Spinal cord (tissue), 10 donors: ENCODE results near the gene TTC17. TPM values are rescaled to one million over a fixed set of nuclear protein-coding genes. Genes with fewer than 3 reads are reported as not detected.
A peak's percentile ranks its signal among the peaks of the same experiment; 100 is the strongest.

Source experiments
- DNase-seq, 6 donors: peaks; one replicate each; pipeline versions ENCODE4 v3.0.0 to v3.0.0-alpha.2; 2013 to 2015; ENCODE audit warnings: low spot score in 6 of 6, low read depth in 4 of 6
- H3K27ac ChIP-seq: one replicate; pipeline ENCODE4 v1.5.1; 2013; ENCODE audit warnings: low read depth, low read length, control low read depth
- H3K27me3 ChIP-seq: one replicate; pipeline ENCODE4 v1.6.1; 2013; ENCODE audit warnings: low read length; ENCODE audit not compliant: control insufficient read depth, insufficient read depth
- H3K36me3 ChIP-seq: one replicate; pipeline ENCODE4 v1.6.1; 2013; ENCODE audit warnings: low read length; ENCODE audit not compliant: control insufficient read depth, insufficient read depth
- H3K4me1 ChIP-seq: one replicate; pipeline ENCODE4 v1.6.1; 2013; ENCODE audit warnings: low read length; ENCODE audit not compliant: control insufficient read depth, insufficient read depth
- H3K4me3 ChIP-seq: one replicate; pipeline ENCODE4 v1.5.1; 2013; ENCODE audit warnings: low read depth, low read length, control low read depth
- H3K9me3 ChIP-seq: one replicate; pipeline ENCODE4 v1.6.1; 2013; ENCODE audit warnings: low read length; ENCODE audit not compliant: control insufficient read depth, insufficient read depth
- WGBS: methylation state at CpG from one replicate; pipeline ENCODE4 v1.1.5; 2013; ENCODE audit warnings: missing lambda C conversion rate; ENCODE audit not compliant: insufficient coverage; 5-methylcytosine and 5-hydroxymethylcytosine counted together
- polyA plus RNA-seq, 2 donors: library from polyadenylated mRNA; unstranded; fragments of 120-200 nt; gene quantifications; one replicate each; pipeline ENCODE4 v1.2.1, GENCODE V29; 2013; ENCODE audit not compliant: insufficient read length in 2 of 2
- total RNA-seq, 2 donors: library from RNA; depleted of rRNA in 1 of 2; stranded (reverse); fragments of 120-200 nt in 1 of 2; fragments of >200 nt in 1 of 2; gene quantifications; one replicate each; pipeline versions ENCODE4 v1.2.3 to v1.2.4, GENCODE V29; 2013 to 2014
- donor health status: healthy.

Gene TTC17
- total and polyA plus RNA-seq, 4 donors, result 69.1 to 122 (median 101) TPM

- Histone ChIP-seq H3K9me3 (no peaks in the 10 kb centered on the region), H3K27ac (no peak overlapping the region), H3K27me3 (no peaks in the 10 kb centered on the region), H3K4me3 (no peak overlapping the region), H3K4me1 (peaks cover 20% of the 10 kb centered on the region), H3K36me3 (no peaks in the 10 kb centered on the region)
- no peak for DNase-seq
- WGBS, result 83% methylated on average over 2 of the region's 6 CpGs
Observed at GRCh38 chr11:43511959-43512358, 153.2 kb downstream of the TTC17 start.

- H3K36me3 ChIP-seq, result no peaks in the 10 kb centered on the region
- H3K9me3 ChIP-seq, result no peaks in the 10 kb centered on the region
- peak in 2 of 6 donors; percentile 9 to 28 for DNase-seq
- whole genome bisulfite sequencing, result 64% methylated on average over 6 of the region's 6 CpGs
- no peaks in the 10 kb centered on the region for H3K27me3 ChIP-seq
- no peak overlapping the region for H3K27ac ChIP-seq
- H3K4me1 ChIP-seq, result peaks cover 21% of the 10 kb centered on the region
- no peak overlapping the region for H3K4me3 ChIP-seq
Observed at GRCh38 chr11:43515090-43515489, 156.4 kb downstream of the TTC17 start.

- H3K36me3 ChIP-seq, result no peaks in the 10 kb centered on the region
- H3K4me3 ChIP-seq, result no peak overlapping the region
- no peaks in the 10 kb centered on the region for H3K27me3 ChIP-seq
- H3K4me1 ChIP-seq, result peaks cover 21% of the 10 kb centered on the region
- H3K27ac ChIP-seq, result no peak overlapping the region
- no peaks in the 10 kb centered on the region for H3K9me3 ChIP-seq
- peak in 4 of 6 donors; percentile 26 to 91 (median 61) for DNase-seq
- 13% methylated on average over 6 of the region's 8 CpGs for WGBS
Observed at GRCh38 chr11:43516316-43516850, 157.7 kb downstream of the TTC17 start.

GRCh38 chr11:43517518-43517917 is 158.8 kb downstream of the TTC17 start:
- H3K27ac ChIP-seq, result no peak overlapping the region
- no peaks in the 10 kb centered on the region for H3K27me3 ChIP-seq
- H3K4me1 ChIP-seq, result peaks cover 21% of the 10 kb centered on the region
- H3K36me3 ChIP-seq, result no peaks in the 10 kb centered on the region
- WGBS, result 62% methylated on average over 2 of the region's 2 CpGs
- no peak for DNase-seq
- no peak overlapping the region for H3K4me3 ChIP-seq
- H3K9me3 ChIP-seq, result no peaks in the 10 kb centered on the region

- no peaks in the 10 kb centered on the region for H3K36me3 ChIP-seq
- no peaks in the 10 kb centered on the region for H3K27me3 ChIP-seq
- no peak for DNase-seq
- H3K4me3 ChIP-seq, result no peak overlapping the region
- 93% methylated on average over 8 of the region's 9 CpGs for WGBS
- no peak overlapping the region for H3K27ac ChIP-seq
- no peaks in the 10 kb centered on the region for H3K9me3 ChIP-seq
- H3K4me1 ChIP-seq, result peaks cover 21% of the 10 kb centered on the region
Observed at GRCh38 chr11:43518408-43519160, 159.9 kb downstream of the TTC17 start.

GRCh38 chr11:43521471-43521870 is 162.8 kb downstream of the TTC17 start:
- Histone ChIP-seq H3K4me3 (no peak overlapping the region), H3K27me3 (no peaks in the 10 kb centered on the region), H3K27ac (no peak overlapping the region), H3K9me3 (no peaks in the 10 kb centered on the region), H3K36me3 (no peaks in the 10 kb centered on the region), H3K4me1 (peaks cover 6% of the 10 kb centered on the region)
- 94% methylated on average over 13 of the region's 15 CpGs for WGBS
- no peak for DNase-seq

GRCh38 chr11:43523632-43524031 is 164.9 kb downstream of the TTC17 start:
- no peaks in the 10 kb centered on the region for H3K36me3 ChIP-seq
- H3K4me1 ChIP-seq, result no peaks in the 10 kb centered on the region
- DNase-seq, result no peak
- no peak overlapping the region for H3K4me3 ChIP-seq
- no peaks in the 10 kb centered on the region for H3K9me3 ChIP-seq
- no peaks in the 10 kb centered on the region for H3K27me3 ChIP-seq
- H3K27ac ChIP-seq, result no peak overlapping the region
- no CpG with 5 or more reads among the region's 2 CpGs for WGBS

- Histone ChIP-seq H3K36me3 (no peaks in the 10 kb centered on the region), H3K9me3 (no peaks in the 10 kb centered on the region), H3K27ac (no peak overlapping the region), H3K4me3 (no peak overlapping the region), H3K27me3 (no peaks in the 10 kb centered on the region), H3K4me1 (no peaks in the 10 kb centered on the region)
- WGBS, result 89% methylated on average over 5 of the region's 5 CpGs
- DNase-seq, result no peak
Observed at GRCh38 chr11:43532041-43532440, 173.3 kb downstream of the TTC17 start.

- DNase-seq, result peak in 1 of 6 donors; percentile 59
- H3K4me3 ChIP-seq, result no peak overlapping the region
- WGBS, result 34% methylated on average over 4 of the region's 14 CpGs
- no peaks in the 10 kb centered on the region for H3K27me3 ChIP-seq
- no peaks in the 10 kb centered on the region for H3K36me3 ChIP-seq
- H3K27ac ChIP-seq, result no peak overlapping the region
- H3K4me1 ChIP-seq, result peaks cover 9% of the 10 kb centered on the region
- H3K9me3 ChIP-seq, result peaks cover 3% of the 10 kb centered on the region
Observed at GRCh38 chr11:43537833-43538615, 179.3 kb downstream of the TTC17 start.
